Cardiac muscle cell (in vitro differentiated cells and primary cell): Measurements from ENCODE around the gene SMIM12. TPM values are rescaled to one million over a fixed set of nuclear protein-coding genes. Genes with fewer than 3 reads are reported as not detected.

Source experiments
- DNase-seq, 2 donors: peaks; one replicate each; pipeline versions ENCODE4 v3.0.0 to v3.0.0-alpha.2; 2010 to 2017; ENCODE audit warnings: low read depth in 1 of 2, low spot score in 1 of 2
- H3K27ac ChIP-seq: fragments of 200-600 bp; sonication (generic); 2 replicates; pipeline ENCODE4 v1.5.1; 2016
- H3K27me3 ChIP-seq: fragments of 200-600 bp; sonication (generic); 2 replicates; pipeline ENCODE4 v1.6.0; 2016; ENCODE audit warnings: control low read depth
- H3K36me3 ChIP-seq: fragments of 200-600 bp; sonication (generic); 2 replicates; pipeline ENCODE4 v1.5.1; 2016; ENCODE audit warnings: control low read depth
- H3K4me1 ChIP-seq: fragments of 200-600 bp; sonication (generic); 2 replicates; pipeline ENCODE4 v1.8.1; 2017; ENCODE audit warnings: low read depth, mild to moderate bottlenecking, mixed run types
- H3K4me3 ChIP-seq: fragments of 200-600 bp; sonication (generic); 2 replicates; pipeline ENCODE4 v1.5.1; 2016; ENCODE audit warnings: mild to moderate bottlenecking
- H3K9me3 ChIP-seq: fragments of 200-600 bp; sonication (generic); 2 replicates; pipeline ENCODE4 v1.5.1; 2017; ENCODE audit warnings: low read depth, mild to moderate bottlenecking, control low read depth
- polyA plus RNA-seq: library from polyadenylated mRNA; unstranded; fragments of >200 nt; fragmentation: Nextera tagmentation; extraction: Ambion mirVana; gene quantifications from 2 replicates; pipeline ENCODE4 v1.2.1, GENCODE V29; 2016
- total RNA-seq: library from RNA; depleted of rRNA; stranded (reverse); fragments of >200 nt; gene quantifications from 2 replicates; pipeline ENCODE4 v1.2.3, GENCODE V29; 2016
- TF ChIP-seq, protein P1 (sequence below): IDR thresholded peaks from 2 replicates; pipeline ENCODE4 v1.5.1; 2012; ENCODE audit warnings: low read depth, mild to moderate bottlenecking, low read length

The SMIM12 gene
- total and polyA plus RNA-seq, 2 experiments from 2014 or later, result 15.4 to 61.2 TPM

DNA sequence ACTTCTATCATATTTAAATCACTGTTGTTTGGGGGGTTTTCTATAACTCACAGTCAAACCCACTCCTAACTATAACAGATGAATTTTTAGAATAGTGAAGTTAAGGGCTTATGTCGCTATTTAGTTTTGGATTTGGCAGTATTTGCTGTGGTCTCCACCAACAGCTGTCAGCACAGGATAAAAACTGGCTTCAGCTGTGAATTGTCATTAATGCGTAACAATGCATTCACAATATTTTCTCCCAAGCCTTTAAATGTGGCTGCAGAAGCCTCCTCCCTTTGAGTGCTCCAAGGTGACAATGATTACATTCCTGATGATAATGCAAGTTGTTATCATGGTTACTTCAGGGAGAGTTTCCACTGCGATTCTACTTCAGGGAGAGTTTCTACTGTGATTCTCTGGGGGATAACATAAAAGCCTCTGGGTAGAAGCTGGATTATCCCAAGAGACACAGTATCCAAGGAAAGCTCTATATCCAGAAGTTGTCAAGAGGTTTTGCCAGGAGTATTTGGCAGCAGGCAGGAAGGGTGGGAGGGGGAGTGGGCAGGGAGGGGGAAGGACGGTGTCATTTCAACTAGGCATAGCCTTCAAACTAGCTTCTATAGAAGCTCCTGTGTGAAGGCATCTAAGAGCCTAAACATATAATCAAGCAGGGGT, 14.9 kb upstream of the SMIM12 start:
- H3K4me1 ChIP-seq, result no peaks in the 10 kb centered on the region
- H3K27ac ChIP-seq, result no peak overlapping the region
- DNase-seq, result no peak
- no peaks in the 10 kb centered on the region for H3K9me3 ChIP-seq
- TF ChIP-seq, protein P1, sequence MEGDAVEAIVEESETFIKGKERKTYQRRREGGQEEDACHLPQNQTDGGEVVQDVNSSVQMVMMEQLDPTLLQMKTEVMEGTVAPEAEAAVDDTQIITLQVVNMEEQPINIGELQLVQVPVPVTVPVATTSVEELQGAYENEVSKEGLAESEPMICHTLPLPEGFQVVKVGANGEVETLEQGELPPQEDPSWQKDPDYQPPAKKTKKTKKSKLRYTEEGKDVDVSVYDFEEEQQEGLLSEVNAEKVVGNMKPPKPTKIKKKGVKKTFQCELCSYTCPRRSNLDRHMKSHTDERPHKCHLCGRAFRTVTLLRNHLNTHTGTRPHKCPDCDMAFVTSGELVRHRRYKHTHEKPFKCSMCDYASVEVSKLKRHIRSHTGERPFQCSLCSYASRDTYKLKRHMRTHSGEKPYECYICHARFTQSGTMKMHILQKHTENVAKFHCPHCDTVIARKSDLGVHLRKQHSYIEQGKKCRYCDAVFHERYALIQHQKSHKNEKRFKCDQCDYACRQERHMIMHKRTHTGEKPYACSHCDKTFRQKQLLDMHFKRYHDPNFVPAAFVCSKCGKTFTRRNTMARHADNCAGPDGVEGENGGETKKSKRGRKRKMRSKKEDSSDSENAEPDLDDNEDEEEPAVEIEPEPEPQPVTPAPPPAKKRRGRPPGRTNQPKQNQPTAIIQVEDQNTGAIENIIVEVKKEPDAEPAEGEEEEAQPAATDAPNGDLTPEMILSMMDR, result no peak
- H3K36me3 ChIP-seq, result no peaks in the 10 kb centered on the region
- H3K4me3 ChIP-seq, result no peak overlapping the region
- H3K27me3 ChIP-seq, result peaks cover 22% of the 10 kb centered on the region

DNA sequence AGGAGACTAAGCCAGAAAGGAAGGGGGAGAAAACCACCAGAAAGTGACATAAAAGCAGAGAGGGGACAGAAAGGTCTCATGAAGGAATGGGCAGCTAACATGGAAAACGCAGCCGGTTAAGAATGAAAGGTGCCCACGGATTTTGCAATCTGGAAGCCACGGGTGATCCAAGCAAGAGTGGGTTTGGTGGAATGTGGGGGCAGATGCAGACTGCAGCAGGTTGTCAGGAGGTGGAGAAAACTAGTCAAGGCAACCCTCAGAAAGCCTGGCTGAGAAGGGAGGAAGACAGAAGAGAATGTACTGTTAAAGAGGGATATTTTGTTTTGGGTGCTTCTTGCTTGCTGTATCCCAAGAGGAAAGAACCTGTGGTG, 12.6 kb upstream of the SMIM12 start:
- no peak for DNase-seq
- Histone ChIP-seq H3K36me3 (no peaks in the 10 kb centered on the region), H3K9me3 (no peaks in the 10 kb centered on the region), H3K27ac (no peak overlapping the region), H3K4me3 (no peak overlapping the region), H3K27me3 (peaks cover 24% of the 10 kb centered on the region), H3K4me1 (no peaks in the 10 kb centered on the region)
- TF ChIP-seq, protein P1, result no peak

DNA sequence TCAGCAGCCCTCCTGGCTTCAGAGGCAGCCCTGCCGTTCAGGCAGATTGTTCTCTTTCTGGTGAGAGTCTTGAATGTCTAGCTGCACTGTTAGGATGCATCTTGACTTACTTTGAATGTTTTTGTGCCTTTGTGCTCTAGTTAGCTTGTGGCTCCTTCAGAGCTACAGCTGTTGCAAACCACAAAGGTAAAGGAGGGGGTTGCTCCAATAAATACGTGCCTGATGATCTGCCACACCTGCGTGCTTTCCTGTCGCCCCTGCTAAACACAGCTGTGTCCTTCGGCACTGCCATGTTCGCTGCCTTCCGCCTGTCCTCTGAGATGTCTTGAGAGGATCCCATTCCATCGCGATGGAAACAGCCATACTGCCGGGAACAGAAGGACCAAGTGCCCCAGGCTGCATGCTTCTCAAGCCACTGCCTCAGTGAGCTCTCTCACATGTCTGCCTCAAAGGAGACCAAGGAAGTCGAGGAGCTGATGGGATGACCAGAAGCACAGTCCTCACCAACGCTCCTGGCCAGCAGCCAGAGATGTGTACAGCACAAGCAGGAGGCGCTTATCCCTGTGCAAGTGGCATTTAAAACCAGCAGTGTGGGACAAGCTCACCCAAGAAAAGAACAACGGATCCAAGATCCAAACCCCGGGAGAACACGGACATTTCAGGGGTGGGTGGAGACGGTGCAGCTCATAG, 12.0 kb upstream of the SMIM12 start:
- TF ChIP-seq, protein P1, result no peak
- H3K9me3 ChIP-seq, result no peaks in the 10 kb centered on the region
- no peak overlapping the region for H3K4me3 ChIP-seq
- no peaks in the 10 kb centered on the region for H3K4me1 ChIP-seq
- H3K36me3 ChIP-seq, result no peaks in the 10 kb centered on the region
- H3K27me3 ChIP-seq, result peaks cover 24% of the 10 kb centered on the region
- H3K27ac ChIP-seq, result no peak overlapping the region
- no peak for DNase-seq

DNA sequence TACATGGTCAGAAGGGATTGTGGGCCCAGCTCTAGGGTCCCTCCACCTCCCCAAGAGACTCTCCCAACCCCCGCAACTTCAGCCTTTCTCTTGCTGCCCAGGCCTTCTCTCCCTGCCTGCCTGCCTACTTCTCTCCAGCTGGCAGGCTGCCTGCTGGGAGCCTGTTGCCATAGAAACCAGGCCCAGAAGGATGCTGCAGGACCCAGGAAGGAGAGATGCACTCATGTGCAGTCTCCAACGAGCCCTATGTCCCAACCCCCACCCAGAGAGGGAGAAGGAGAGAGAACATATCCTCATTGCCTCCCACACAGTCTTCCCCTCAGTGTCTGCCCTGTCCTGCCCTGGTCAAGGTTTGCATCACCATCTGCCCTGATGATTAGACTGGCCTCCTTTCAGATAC, 10.8 kb upstream of the SMIM12 start:
- Histone ChIP-seq H3K4me3 (no peak overlapping the region), H3K36me3 (no peaks in the 10 kb centered on the region), H3K4me1 (no peaks in the 10 kb centered on the region), H3K27ac (no peak overlapping the region), H3K27me3 (peaks cover 24% of the 10 kb centered on the region), H3K9me3 (no peaks in the 10 kb centered on the region)
- TF ChIP-seq, protein P1, result no peak
- DNase-seq, result no peak

DNA sequence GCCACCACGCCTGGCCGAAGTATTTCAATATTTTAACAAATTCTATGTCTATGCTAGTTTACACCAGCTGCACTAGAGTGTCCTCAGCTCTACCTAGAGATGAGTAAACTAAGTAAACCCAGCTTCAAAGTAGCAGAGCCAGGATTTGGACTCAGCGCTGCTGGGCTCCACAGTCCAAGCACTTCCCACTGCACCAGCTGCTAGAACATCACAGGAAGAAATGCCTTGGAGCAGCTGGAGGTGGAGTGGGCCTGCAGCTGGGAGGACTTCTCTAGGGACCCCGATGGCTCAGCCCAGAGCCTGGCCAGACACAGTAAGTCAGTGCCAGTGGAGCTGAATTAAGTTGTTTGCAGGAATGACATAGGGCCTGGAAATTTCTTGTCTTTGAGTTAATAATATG, 10.2 kb upstream of the SMIM12 start:
- peaks cover 24% of the 10 kb centered on the region for H3K27me3 ChIP-seq

More for the DNA sequence above, 10.2 kb upstream of the SMIM12 start:
- Histone ChIP-seq H3K27ac (no peak overlapping the region), H3K9me3 (no peaks in the 10 kb centered on the region), H3K36me3 (no peaks in the 10 kb centered on the region), H3K4me1 (no peaks in the 10 kb centered on the region), H3K4me3 (no peak overlapping the region)
- no peak for DNase-seq
- TF ChIP-seq, protein P1, result no peak
